ENCODE data around the gene WDR5.
"Not testable (repeated sequence)": the region's sequence is repeated elsewhere in the genome, so short reads cannot be mapped to it uniquely, and the experiment has no call there.

Gene WDR5

DNA sequence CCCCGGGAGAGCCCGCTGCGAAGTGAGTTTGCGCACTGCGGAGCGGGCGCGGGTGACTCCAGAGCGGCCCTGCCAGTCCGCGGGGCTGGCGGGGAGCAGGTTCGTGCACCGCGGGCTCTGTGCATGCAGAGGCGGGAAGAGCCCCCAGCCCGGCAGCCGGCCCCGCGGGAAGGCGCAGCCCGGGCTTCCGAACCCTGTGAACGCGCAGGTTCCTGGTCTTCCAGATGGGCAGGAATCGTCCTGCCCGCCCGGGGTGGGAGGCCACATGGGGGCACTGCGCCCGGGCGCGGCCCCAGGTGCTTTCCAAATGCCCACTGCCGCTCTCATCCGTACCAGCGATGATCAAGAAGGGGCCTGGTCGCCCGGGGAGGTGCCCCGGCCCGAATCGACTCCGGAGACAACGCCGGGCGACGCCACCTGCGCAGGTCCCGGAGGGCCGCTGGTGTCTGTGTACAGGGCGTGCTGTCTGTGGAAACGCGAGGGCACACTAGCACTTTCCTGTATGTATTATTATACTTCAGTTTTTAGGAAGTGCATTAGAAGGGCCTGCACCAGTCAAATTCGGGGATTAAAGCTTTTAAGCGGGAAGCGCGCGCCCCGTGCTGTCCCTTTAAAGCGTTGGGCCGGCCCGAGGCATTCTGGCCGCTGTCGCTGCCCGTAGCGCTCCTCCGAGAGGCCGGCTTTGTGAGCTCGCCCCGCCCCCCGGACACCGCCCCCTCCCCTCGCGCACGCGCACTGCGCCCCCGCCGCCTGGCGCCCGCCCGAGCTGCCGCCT, at the start of gene WDR5:
Gene WDR5, plus strand, starts transcription at position 740 of the 775 bp plus-strand sequence. CDS start 3,796 bp downstream, outside the sequence.
- peak; percentile 91 for DNase-seq

DNA sequence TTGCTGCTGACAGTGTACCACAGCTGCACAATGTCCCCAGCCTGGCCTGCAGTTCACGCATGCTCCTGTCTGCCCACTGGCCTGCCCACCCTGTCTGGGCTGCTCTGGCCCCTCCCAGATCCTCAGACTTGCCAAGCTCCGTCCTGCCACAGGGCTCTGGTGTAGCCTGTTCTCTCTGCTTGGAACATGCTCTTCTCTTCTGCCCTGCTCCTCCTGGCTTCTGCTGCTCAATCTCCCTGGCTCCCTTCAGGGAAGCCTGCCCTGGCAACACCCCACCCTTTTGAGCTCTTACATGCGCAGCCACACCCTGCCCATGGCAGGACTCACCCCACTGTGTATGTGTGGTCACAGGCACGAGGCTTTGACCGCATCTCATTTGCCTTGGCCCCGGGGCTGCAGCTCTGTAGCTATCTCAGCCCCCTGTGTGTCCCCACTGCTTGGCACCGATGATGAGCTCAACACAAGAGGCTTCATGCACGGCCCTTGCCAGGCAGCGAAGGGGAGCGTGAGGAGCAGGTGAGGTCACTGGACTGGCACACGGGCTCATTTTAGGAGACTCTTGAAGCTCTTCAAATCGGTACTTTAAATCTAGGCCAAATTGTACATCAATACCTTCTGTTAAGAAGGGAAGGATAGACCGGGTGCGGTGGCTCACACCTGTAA, 47.7 kb upstream of the WDR5 start:
- DNase-seq = no peak

DNA sequence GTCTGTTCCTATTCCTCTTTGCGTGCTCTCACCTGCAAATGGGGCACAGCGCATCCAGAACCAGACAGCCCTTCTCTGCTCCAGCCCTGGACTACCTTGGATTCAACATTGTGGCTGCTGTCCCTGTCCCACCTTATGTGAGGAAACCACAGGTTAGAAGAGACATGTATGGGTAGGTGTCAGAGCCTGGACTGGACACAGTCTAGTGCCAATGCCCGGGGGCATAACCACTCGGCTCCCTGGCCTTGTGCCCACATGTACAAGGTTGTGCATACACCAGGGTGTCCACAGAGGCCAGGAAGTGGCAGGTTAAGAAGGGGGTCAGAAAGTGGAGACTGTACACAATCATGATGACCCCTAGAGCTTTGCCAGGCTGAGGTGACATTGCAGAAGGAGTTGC, 45.9 kb upstream of the WDR5 start:
- no peak for DNase-seq

DNA sequence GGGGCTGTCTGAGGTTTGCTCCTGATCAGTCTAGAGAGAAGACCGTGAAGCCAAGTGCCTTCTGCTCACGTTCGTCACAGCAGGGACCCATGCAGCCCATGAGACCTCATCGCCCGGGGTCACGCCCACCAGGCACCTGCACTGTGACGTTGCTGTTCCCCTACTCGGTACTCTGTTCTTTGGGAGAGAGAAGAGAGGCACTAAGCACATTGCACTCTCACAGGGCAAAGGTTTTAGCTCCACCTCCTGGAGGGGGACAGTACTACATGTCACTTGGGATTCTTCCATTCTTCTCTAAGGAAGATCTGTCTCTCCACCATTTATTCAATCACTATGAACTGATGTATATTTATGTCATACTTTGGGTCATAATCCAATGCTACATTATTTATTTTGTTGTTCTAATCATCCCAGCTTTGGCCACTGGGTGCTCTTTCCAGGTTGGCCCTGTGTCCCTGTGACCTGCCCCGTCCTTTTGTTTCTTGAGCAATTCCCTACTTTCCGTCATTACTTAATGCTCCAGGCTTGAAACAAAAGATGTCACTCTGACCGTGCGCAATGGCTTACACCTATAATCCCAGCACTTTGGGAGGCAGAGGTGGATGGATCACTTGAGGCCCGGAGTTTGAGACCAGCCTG, 36.6 kb upstream of the WDR5 start:
- DNase-seq = peak; percentile 64

DNA sequence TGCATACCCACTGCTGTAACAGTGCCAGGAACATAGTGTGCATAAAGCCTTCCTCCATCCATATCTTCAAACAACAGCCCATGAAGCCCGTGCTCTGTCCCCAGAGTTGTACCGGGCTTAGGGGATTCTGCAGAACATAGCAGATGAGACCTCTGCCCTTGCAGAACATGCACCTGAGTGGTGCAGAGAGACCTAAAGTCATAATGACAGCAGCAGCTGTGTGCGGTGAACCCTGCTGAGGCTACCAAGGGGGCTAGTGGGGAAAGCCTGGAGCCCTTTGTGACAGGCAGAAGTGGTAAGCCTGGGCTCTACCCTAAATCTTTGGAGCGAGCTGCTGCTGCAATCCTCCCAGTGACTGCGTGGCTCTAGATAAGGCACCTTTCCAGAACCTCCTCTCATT, 35.8 kb upstream of the WDR5 start:
- DNase-seq = no peak

GRCh38 chr9:134101133-134101532, 34.7 kb upstream of the WDR5 start:
- not testable (repeated sequence) for DNase-seq

DNA sequence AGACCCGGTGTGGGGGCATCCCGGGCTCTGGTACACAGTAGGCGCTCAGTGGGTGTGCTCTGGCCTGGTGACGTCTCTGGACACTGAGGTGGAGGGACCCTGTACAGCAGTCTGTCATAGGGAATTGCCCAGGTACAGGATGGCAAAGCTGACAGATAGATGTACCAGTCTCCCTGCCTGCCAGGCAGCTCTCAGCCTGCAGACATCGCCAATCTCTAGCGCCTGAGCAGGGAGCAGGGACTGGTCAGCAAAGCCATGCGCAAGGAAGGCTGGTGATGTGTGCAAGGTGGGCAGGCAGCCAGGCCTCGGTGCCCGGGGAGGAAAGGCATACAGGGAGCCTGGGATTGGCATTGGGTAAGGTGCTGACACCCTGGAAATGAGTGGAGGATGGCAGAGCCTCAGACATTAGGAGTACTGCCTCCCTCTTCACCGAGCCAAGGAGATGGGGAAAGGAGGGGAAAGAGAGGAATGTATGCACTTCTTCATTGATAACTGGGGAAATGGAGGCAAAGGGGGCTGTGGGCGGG, 34.2 kb upstream of the WDR5 start:
- no peak for DNase-seq

DNA sequence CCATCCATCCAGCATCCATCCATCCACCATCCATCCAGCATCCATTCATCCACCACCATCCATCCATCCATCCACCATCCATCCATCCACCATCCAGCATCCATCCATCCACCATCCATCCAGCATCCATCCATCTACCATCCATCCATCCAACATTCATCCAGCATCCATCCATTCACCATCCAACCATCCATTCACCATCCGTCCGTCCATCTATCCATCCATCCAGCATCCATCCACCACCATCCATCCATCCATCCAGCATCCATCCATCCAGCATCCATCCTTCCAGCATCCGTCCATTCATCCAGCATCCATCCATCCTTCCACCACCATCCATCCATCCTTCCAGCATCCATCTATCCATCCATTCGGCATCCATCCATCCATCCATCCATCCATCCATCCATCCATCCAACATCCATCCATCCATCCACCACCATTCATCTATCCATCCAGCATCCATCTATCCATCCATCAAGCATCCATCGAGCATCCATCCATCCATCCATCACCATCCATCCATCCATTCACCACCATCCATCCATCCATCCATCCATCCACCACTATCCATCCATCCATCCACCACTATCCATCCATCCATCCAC, 32.4 kb upstream of the WDR5 start:
- no peak for DNase-seq

DNA sequence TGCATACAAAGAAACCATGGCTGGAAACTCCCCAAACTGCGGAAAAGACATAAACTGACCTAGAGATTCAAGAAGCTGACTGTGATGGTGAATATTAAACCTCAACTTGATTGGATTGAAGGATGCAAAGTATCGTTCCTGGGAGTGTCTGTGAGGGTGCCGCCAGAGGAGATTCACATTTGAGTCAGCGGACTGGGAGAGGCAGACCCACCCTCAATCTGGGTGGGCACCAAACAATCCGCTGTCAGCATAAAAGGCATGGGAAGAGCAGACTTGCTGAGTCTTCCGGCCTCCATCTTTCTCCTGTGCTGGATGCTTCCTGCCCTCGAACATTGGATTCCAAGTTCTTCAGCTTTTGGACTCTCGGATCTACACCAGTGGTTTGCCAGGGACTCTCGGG, 24.8 kb upstream of the WDR5 start:
- DNase-seq = no peak

DNA sequence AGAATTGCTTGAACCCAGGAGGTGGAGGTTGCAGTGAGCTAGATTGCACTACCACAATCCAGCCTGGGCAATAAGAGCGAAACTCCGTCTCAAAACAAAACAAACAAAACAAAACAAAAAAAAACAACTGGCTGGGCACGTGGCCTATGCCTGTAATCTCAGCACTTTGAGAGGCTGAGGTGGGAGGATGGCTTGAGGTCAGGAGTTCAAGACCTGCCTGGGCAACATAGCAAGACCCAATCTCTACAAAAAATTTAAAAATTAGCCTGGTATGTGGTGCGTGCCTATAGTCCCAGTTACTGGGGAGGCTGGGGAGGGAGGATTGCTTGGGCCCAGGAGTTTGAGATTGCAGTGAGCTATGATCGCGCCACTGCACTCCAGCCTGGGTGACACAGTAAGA, 23.3 kb upstream of the WDR5 start:
- no peak for DNase-seq

DNA sequence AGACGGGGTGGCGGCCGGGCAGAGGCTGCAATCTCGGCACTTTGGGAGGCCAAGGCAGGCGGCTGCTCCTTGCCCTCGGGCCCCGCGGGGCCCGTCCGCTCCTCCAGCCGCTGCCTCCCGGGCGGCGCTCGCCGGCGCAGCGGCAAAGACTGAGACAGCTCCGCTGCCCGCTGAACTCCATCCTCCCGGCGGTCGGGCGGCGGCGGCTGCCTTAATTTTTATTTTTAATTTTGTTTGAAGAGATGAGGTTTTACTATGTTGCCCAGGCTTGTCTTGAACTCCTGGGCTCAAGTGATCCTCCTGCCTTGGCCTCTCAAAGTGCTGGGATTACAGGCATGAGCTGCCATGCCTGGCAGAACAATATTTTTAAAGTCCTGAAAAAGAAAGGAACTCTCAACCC, 16.9 kb upstream of the WDR5 start:
- DNase-seq = not testable (repeated sequence)

GRCh38 chr9:134123764-134124128, 12.1 kb upstream of the WDR5 start:
- no peak for DNase-seq

- no peak for DNase-seq
Observed at GRCh38 chr9:134125413-134126095, 10.3 kb upstream of the WDR5 start.

DNA sequence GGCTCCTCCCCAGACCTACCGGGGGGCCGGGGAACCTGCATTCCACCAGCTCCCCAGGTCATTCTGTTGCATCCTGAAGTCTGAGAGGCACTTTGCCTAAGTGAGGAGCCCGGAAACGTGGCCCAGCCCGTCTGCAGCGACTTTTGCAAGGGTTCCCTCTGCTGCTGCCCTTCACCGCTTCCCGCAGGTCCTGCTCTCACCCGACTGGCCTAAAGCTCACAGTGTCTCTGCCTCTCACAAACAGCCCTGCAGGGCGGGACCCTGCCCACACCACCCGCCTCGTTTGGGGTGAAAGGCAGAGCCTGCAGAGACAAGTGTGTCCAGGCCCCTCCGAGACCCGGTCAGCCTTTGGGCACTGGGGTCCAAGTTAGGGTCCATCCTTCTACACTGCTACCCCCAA, 9.5 kb upstream of the WDR5 start:
- DNase-seq = no peak

- no peak for DNase-seq
Observed at GRCh38 chr9:134127065-134127580, 8.8 kb upstream of the WDR5 start.

DNA sequence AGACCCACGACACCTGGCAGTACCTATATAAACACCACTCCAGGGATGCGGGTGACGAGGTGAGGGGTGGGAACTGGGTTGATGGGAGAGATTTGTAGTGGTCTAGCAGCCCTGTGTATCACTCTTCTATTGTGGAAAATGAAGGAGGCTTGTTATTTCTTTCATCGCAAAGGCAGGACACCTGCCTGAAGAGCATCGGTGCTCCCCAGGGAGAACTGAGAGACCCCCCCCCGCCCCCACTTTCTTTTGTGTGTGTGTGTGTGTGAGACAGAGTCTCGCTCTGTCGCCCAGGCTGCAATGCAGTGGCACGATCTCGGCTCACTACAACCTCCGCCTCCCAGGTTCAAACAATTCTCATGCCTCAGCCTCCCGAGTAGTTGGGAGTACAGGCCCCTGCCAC, 8.3 kb upstream of the WDR5 start:
- no peak for DNase-seq

DNA sequence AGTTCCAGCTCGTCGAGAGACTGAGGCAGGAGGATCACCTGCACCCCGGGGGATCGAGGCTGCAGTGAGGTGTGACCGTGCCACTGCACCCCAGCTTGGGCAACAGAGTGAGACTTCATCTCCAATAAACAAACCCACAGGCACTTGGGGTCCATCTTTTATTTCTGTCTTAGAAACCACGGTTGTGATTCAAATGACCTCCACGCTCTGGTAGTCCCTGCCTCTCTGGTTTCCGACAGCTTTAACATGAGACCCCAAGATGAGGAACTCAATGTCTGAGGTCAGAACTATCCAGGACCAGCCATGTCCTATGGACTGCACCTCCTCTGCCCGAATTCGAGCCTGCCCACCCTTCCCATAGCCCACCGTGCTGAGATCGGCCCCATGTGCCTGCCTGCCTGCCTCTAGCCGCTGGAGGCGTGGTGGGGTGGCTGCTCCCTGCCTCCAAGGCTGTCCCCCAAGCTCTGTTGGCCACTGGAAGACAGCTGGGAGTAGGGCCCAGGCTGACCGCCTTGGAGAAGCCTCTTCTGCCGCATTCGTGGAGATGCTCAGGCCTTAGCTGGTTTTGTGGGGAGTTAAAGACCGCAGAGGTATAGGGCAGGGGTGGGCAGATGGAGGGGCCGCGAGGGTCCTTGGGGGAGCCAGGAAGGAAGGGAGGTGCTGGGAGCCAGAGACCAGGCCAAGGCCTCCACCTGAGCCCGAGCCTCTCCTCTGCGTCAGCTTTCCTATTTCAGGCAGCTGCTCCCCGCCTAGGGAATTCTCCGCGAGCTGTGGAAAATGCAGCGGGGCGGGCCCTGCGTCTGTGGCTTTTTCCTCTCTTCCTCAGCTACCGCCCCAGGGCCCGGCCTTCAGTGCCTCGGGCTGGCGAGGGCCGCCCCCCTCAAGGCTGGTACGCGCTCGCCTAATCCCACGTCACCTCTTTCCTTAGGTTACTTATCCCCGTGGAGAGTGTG, 6.9 kb upstream of the WDR5 start:
- no peak for DNase-seq

GRCh38 chr9:134130503-134131375, 5.1 kb upstream of the WDR5 start:
- DNase-seq = no peak

DNA sequence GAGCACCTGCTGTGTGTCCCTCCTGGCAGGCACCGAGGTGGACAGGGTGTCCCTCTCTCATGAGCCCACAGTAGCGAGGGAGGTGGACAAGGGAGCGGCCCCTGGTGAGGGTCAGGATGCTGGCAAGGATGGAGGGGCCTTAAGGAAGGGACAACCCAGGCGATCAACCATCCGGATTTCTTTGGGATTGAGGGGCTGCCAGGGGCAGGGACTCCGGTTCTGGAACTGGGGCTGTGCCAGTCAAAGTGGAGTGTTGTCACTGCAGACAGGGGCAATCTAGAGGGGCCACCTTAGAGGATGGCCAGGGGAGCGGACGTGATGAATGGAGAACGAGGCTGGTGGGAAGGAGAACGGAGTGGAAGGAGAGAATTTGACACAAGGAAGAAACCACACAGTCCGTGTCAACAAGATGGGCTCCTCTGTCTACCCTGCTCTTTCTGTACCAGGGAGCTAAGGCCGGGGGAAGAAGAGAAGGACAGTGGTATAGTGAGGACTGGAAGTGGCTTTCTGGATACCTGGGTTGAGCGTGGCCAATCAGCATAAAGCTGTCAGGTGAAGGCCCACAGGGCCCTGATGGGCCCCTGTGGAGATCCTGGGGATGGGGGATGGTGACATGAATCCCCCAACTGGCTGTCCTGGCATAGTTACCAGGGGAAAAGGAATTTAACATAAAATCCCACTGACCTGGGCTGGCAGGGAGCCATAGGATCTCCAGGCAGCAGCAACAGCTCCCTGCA, 4.2 kb upstream of the WDR5 start:
- DNase-seq = no peak
